Type B pancreatic cell (in vitro differentiated cells): ENCODE results near the gene LYRM4. TPM values are rescaled to one million over a fixed set of nuclear protein-coding genes. Genes with fewer than 3 reads are reported as not detected.

Experiments
- DNase-seq: peaks from one replicate; pipeline ENCODE4 v3.0.0; 2021; ENCODE audit warnings: mixed read lengths; ENCODE audit not compliant: unreplicated experiment; ENCODE audit errors: extremely low spot score
- H3K27ac Mint-ChIP-seq: 2 replicates; pipeline ENCODE4 v1.8.0; 2021; ENCODE audit warnings: mild to moderate bottlenecking, mixed read lengths
- H3K27me3 Mint-ChIP-seq: 2 replicates; pipeline ENCODE4 v1.8.0; 2021; ENCODE audit warnings: mixed read lengths
- H3K36me3 Mint-ChIP-seq: 2 replicates; pipeline ENCODE4 v1.8.0; 2021; ENCODE audit warnings: mixed read lengths
- H3K4me1 Mint-ChIP-seq: one replicate; pipeline ENCODE4 v1.8.0; 2021; ENCODE audit warnings: mixed read lengths; ENCODE audit not compliant: unreplicated experiment
- H3K4me3 Mint-ChIP-seq: 2 replicates; pipeline ENCODE4 v1.8.0; 2021; ENCODE audit warnings: mild to moderate bottlenecking, mixed read lengths
- H3K9me3 Mint-ChIP-seq: 2 replicates; pipeline ENCODE4 v1.8.0; 2021; ENCODE audit warnings: mixed read lengths
- CTCF ChIP-seq: fragments of 200-600 bp; sonication (generic); conservative IDR thresholded peaks from 2 replicates; pipeline ENCODE4 v1.5.0; 2021; ENCODE audit warnings: antibody characterized with exemption, mild to moderate bottlenecking
- total RNA-seq: library from RNA; stranded (reverse); gene quantifications from 2 replicates; pipeline ENCODE4 v1.2.1, GENCODE V29; 2021; ENCODE audit warnings: low replicate concordance

LYRM4 gene
- total RNA-seq, 1 donor from 2014 or later = 39.5 TPM

GRCh38 chr6:5088780-5089179 is 172.0 kb downstream of the LYRM4 start:
- H3K27ac Mint-ChIP-seq = no peak overlapping the region
- H3K4me3 Mint-ChIP-seq = no peak overlapping the region
- DNase-seq = no peak
- no peaks in the 10 kb centered on the region for H3K9me3 Mint-ChIP-seq
- no peak for TF ChIP-seq CTCF
- H3K4me1 Mint-ChIP-seq = peaks cover 7% of the 10 kb centered on the region
- peaks cover 40% of the 10 kb centered on the region for H3K27me3 Mint-ChIP-seq
- no peaks in the 10 kb centered on the region for H3K36me3 Mint-ChIP-seq

- TF ChIP-seq CTCF = no peak
- Mint-ChIP-seq H3K4me3 (peak overlapping the region; percentile 69), H3K27ac (no peak overlapping the region), H3K9me3 (peaks cover 4% of the 10 kb centered on the region), H3K4me1 (peaks cover 12% of the 10 kb centered on the region), H3K36me3 (peaks cover 4% of the 10 kb centered on the region), H3K27me3 (peaks cover 53% of the 10 kb centered on the region)
- no peak for DNase-seq
Measured at GRCh38 chr6:5087389-5087788, 173.4 kb downstream of the LYRM4 start.

- peaks cover 6% of the 10 kb centered on the region for H3K36me3 Mint-ChIP-seq
- H3K27ac Mint-ChIP-seq = no peak overlapping the region
- H3K4me3 Mint-ChIP-seq = peak overlapping the region; percentile 64
- H3K27me3 Mint-ChIP-seq = peaks cover 50% of the 10 kb centered on the region
- DNase-seq = no peak
- peaks cover 8% of the 10 kb centered on the region for H3K4me1 Mint-ChIP-seq
- no peak for TF ChIP-seq CTCF
- H3K9me3 Mint-ChIP-seq = peaks cover 6% of the 10 kb centered on the region
Measured at GRCh38 chr6:5086294-5086890, 174.4 kb downstream of the LYRM4 start.

GRCh38 chr6:5085648-5086293 is 175.0 kb downstream of the LYRM4 start:
- peaks cover 6% of the 10 kb centered on the region for H3K36me3 Mint-ChIP-seq
- no peak for DNase-seq
- no peak overlapping the region for H3K27ac Mint-ChIP-seq
- peaks cover 6% of the 10 kb centered on the region for H3K4me1 Mint-ChIP-seq
- H3K9me3 Mint-ChIP-seq = peaks cover 6% of the 10 kb centered on the region
- no peak for TF ChIP-seq CTCF
- H3K27me3 Mint-ChIP-seq = peaks cover 48% of the 10 kb centered on the region
- peak overlapping the region; percentile 65 for H3K4me3 Mint-ChIP-seq

- Mint-ChIP-seq H3K4me3 (peak within 1 kb of the TSS; percentile 90), H3K27ac (no peak within 1 kb of the TSS), H3K36me3 (peaks cover 6% of the 10 kb centered on the region), H3K4me1 (peaks cover 6% of the 10 kb centered on the region), H3K27me3 (peaks cover 44% of the 10 kb centered on the region), H3K9me3 (peaks cover 6% of the 10 kb centered on the region)
- TF ChIP-seq CTCF = no peak
- DNase-seq = no peak
Measured at GRCh38 chr6:5084781-5085647, 175.7 kb downstream of the LYRM4 start, which contains the start of gene PPP1R3G. TSS of gene PPP1R3G (plus strand) at chr6:5085341. CDS start at chr6:5085486, 145 bp downstream.
